ENCODE data around the gene NFS1.

DNA sequence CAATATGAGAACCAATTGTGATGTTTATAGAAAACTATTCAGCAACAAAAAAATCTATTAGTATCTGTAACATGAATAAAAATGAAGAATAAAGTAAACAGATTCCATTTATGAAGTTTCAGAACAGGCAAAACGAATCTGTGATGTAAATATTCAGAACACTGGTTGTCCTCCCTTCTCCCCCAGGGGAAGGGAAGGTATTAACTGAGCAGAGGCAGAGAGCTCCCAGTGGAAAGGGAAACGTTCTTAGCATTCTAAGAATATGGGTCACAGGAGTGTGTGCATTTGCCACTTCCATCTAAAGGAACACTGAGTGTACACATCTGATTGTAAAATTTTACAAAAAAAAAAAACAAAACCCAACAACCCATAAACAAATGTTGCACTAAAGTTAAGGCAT is 60.4 kb downstream of the NFS1 start:
- TF ChIP-seq GABPA (IDR thresholded peaks at IDR 0.05; ENCODE audit: low read depth) (no peak), MXI1 (IDR thresholded peaks at IDR 0.05; ENCODE audit: low read depth, low read length) (no peak), SIN3A (IDR thresholded peaks at IDR 0.05; ENCODE audit: borderline replicate concordance, low read depth, low read length) (no peak), MEF2A (IDR thresholded peaks at IDR 0.05; ENCODE audit: borderline replicate concordance, low read depth) (no peak), SMC3 (IDR thresholded peaks at IDR 0.05; ENCODE audit: low read depth, low read length) (no peak), REST (IDR thresholded peaks at IDR 0.05; ENCODE audit: low read depth, low read length) (no peak), EP300 (IDR thresholded peaks at IDR 0.05; ENCODE audit: borderline replicate concordance in 1 of 2, low read depth in 1 of 2, low read length in 1 of 2) (no peak), NFIC (IDR thresholded peaks at IDR 0.05; ENCODE audit: borderline replicate concordance) (no peak), EZH2phosphoT487 (IDR thresholded peaks at IDR 0.05; ENCODE audit: borderline replicate concordance, low read depth) (no peak)
- TF ChIP-seq, protein P1, sequence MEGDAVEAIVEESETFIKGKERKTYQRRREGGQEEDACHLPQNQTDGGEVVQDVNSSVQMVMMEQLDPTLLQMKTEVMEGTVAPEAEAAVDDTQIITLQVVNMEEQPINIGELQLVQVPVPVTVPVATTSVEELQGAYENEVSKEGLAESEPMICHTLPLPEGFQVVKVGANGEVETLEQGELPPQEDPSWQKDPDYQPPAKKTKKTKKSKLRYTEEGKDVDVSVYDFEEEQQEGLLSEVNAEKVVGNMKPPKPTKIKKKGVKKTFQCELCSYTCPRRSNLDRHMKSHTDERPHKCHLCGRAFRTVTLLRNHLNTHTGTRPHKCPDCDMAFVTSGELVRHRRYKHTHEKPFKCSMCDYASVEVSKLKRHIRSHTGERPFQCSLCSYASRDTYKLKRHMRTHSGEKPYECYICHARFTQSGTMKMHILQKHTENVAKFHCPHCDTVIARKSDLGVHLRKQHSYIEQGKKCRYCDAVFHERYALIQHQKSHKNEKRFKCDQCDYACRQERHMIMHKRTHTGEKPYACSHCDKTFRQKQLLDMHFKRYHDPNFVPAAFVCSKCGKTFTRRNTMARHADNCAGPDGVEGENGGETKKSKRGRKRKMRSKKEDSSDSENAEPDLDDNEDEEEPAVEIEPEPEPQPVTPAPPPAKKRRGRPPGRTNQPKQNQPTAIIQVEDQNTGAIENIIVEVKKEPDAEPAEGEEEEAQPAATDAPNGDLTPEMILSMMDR (IDR thresholded peaks at IDR 0.05) = no peak
- TF ChIP-seq, protein P2, sequence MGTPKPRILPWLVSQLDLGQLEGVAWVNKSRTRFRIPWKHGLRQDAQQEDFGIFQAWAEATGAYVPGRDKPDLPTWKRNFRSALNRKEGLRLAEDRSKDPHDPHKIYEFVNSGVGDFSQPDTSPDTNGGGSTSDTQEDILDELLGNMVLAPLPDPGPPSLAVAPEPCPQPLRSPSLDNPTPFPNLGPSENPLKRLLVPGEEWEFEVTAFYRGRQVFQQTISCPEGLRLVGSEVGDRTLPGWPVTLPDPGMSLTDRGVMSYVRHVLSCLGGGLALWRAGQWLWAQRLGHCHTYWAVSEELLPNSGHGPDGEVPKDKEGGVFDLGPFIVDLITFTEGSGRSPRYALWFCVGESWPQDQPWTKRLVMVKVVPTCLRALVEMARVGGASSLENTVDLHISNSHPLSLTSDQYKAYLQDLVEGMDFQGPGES (IDR thresholded peaks at IDR 0.05; ENCODE audit: low read depth, low read length) = no peak
